Hepatocyte (in vitro differentiated cells): Measurements from ENCODE around the gene TK1. TPM values are rescaled to one million over a fixed set of nuclear protein-coding genes. Genes with fewer than 3 reads are reported as not detected.
"Not testable (repeated sequence)": the region's sequence is repeated elsewhere in the genome, so short reads cannot be mapped to it uniquely, and the experiment has no call there.

ENCODE experiments used
- DNase-seq: peaks from one replicate; pipeline ENCODE4 v3.0.0-alpha.2; 2016; ENCODE audit warnings: low spot score
- H2AFZ ChIP-seq: fragments of 200-600 bp; sonication (generic); 2 replicates; pipeline ENCODE4 v1.6.0; 2016; ENCODE audit warnings: antibody characterized with exemption, mild to moderate bottlenecking
- H3K27ac ChIP-seq: fragments of 200-600 bp; sonication (generic); 2 replicates; pipeline ENCODE4 v1.5.1; 2016; ENCODE audit warnings: mild to moderate bottlenecking
- H3K27me3 ChIP-seq: fragments of 200-600 bp; sonication (generic); 2 replicates; pipeline ENCODE4 v1.6.1; 2016
- H3K36me3 ChIP-seq: fragments of 200-600 bp; sonication (generic); replicated peaks from 2 replicates; pipeline ENCODE4 v1.5.1; 2016; ENCODE audit warnings: low read depth; ENCODE audit not compliant: insufficient read depth
- H3K4me1 ChIP-seq: fragments of 200-600 bp; sonication (generic); 2 replicates; pipeline ENCODE4 v1.5.1; 2016; ENCODE audit warnings: mild to moderate bottlenecking, moderate library complexity; ENCODE audit not compliant: insufficient read depth
- H3K4me2 ChIP-seq: fragments of 200-600 bp; sonication (generic); 2 replicates; pipeline ENCODE4 v1.6.0; 2016
- H3K4me3 ChIP-seq: fragments of 200-600 bp; sonication (generic); 2 replicates; pipeline ENCODE4 v1.5.1; 2016; ENCODE audit warnings: mild to moderate bottlenecking
- H3K79me2 ChIP-seq: fragments of 200-600 bp; sonication (generic); 2 replicates; pipeline ENCODE4 v1.6.0; 2017; ENCODE audit warnings: mild to moderate bottlenecking
- H3K9me2 ChIP-seq: fragments of 200-600 bp; sonication (generic); replicated peaks from 2 replicates; pipeline ENCODE4 v1.6.0; 2017; ENCODE audit warnings: mild to moderate bottlenecking; ENCODE audit not compliant: insufficient read depth
- H3K9me3 ChIP-seq: fragments of 200-600 bp; sonication (generic); 2 replicates; pipeline ENCODE4 v1.5.1; 2016; ENCODE audit warnings: low read depth, mild to moderate bottlenecking
- H4K20me1 ChIP-seq: fragments of 200-600 bp; sonication (generic); 2 replicates; pipeline ENCODE4 v1.6.0; 2016; ENCODE audit warnings: mild to moderate bottlenecking; ENCODE audit not compliant: insufficient read depth, poor library complexity, severe bottlenecking
- CTCF ChIP-seq: fragments of 200-600 bp; sonication (generic); IDR thresholded peaks from 2 replicates; pipeline ENCODE4 v1.5.1; 2016; ENCODE audit warnings: antibody characterized with exemption, mild to moderate bottlenecking; ENCODE audit not compliant: poor library complexity
- EZH2 ChIP-seq: fragments of 200-600 bp; sonication (generic); IDR thresholded peaks from 2 replicates; pipeline ENCODE4 v1.6.1; 2016; ENCODE audit warnings: antibody characterized with exemption, mild to moderate bottlenecking, borderline replicate concordance
- EZH2phosphoT487 ChIP-seq: fragments of 200-600 bp; sonication (generic); IDR thresholded peaks from one replicate; pipeline ENCODE4 v1.6.1; 2018; ENCODE audit warnings: antibody characterized with exemption, mild to moderate bottlenecking, low read depth, moderate library complexity; ENCODE audit not compliant: unreplicated experiment, severe bottlenecking
- WGBS: methylation state at CpG from one replicate; pipeline ENCODE4 v1.1.6; 2016; ENCODE audit warnings: low lambda C conversion rate; ENCODE audit errors: missing lambda C conversion rate; 5-methylcytosine and 5-hydroxymethylcytosine counted together
- polyA plus RNA-seq: library from polyadenylated mRNA; unstranded; fragments of >200 nt; fragmentation: Nextera tagmentation; extraction: Ambion mirVana; gene quantifications from 2 replicates; pipeline ENCODE4 v1.2.1, GENCODE V29; 2016
- total RNA-seq: library from RNA; depleted of rRNA; stranded (reverse); fragments of >200 nt; gene quantifications from 2 replicates; pipeline ENCODE4 v1.2.3, GENCODE V29; 2014

Gene TK1
- total RNA-seq (8.3 and 13.8 TPM in 2 replicates), polyA plus RNA-seq (29.9 and 31.9 TPM in 2 replicates)

- H3K27me3 ChIP-seq: no peaks in the 10 kb centered on the region
- H3K9me3 ChIP-seq: no peaks in the 10 kb centered on the region
- peak; percentile 98 for DNase-seq
- peak within 1 kb of the TSS; percentile 60 for H3K27ac ChIP-seq
- no peaks in the 10 kb centered on the region for H3K9me2 ChIP-seq
- H3K36me3 ChIP-seq: no peaks in the 10 kb centered on the region
- H3K4me2 ChIP-seq: peak within 1 kb of the TSS; percentile 88
- peak within 1 kb of the TSS; percentile 33 for H3K4me3 ChIP-seq
- H2AFZ ChIP-seq: peak within 1 kb of the TSS; percentile 31
- H3K4me1 ChIP-seq: peaks cover 11% of the 10 kb centered on the region
- H3K79me2 ChIP-seq: peaks cover 28% of the 10 kb centered on the region
- no peaks in the 10 kb centered on the region for H4K20me1 ChIP-seq
- 6% methylated on average over 50 of the region's 57 CpGs for WGBS
- TF ChIP-seq CTCF: peak; percentile 99
- no peak for TF ChIP-seq EZH2
- TF ChIP-seq EZH2phosphoT487: no peak
Observed at GRCh38 chr17:78186692-78187595, at the start of gene TK1, which contains the start of gene AFMID. TK1 (minus strand) TSS chr17:78187052; CDS start chr17:78186994, 58 bp downstream. AFMID (plus strand) TSS chr17:78187362; CDS start chr17:78187371, 9 bp downstream.

GRCh38 chr17:78235885-78236284 lies 49.0 kb upstream of the TK1 start:
- H3K36me3 ChIP-seq: no peaks in the 10 kb centered on the region
- H3K27me3 ChIP-seq: peaks cover 20% of the 10 kb centered on the region
- no peak for TF ChIP-seq EZH2phosphoT487
- no peak for TF ChIP-seq CTCF
- TF ChIP-seq EZH2: no peak
- no peaks in the 10 kb centered on the region for H3K9me3 ChIP-seq
- no peak overlapping the region for H3K4me2 ChIP-seq
- DNase-seq: no peak
- no peaks in the 10 kb centered on the region for H3K9me2 ChIP-seq
- no peaks in the 10 kb centered on the region for H4K20me1 ChIP-seq
- no peak overlapping the region for H2AFZ ChIP-seq
- H3K4me1 ChIP-seq: no peaks in the 10 kb centered on the region
- WGBS: 86% methylated on average over 7 of the region's 8 CpGs
- H3K27ac ChIP-seq: no peak overlapping the region
- no peak overlapping the region for H3K4me3 ChIP-seq
- H3K79me2 ChIP-seq: no peaks in the 10 kb centered on the region

GRCh38 chr17:78235022-78235421 lies 48.2 kb upstream of the TK1 start:
- H3K4me3 ChIP-seq, H3K79me2 ChIP-seq, H2AFZ ChIP-seq, H3K4me1 ChIP-seq, H3K27ac ChIP-seq, H3K9me3 ChIP-seq, DNase-seq, H3K4me2 ChIP-seq, H4K20me1 ChIP-seq, H3K9me2 ChIP-seq, H3K36me3 ChIP-seq: not testable (repeated sequence)
- 98% methylated on average over 6 of the region's 6 CpGs for WGBS
- peaks cover 29% of the 10 kb centered on the region for H3K27me3 ChIP-seq

GRCh38 chr17:78234261-78234865 lies 47.5 kb upstream of the TK1 start:
- Histone ChIP-seq H3K27me3 (peaks cover 29% of the 10 kb centered on the region), H3K9me3 (no peaks in the 10 kb centered on the region), H4K20me1 (no peaks in the 10 kb centered on the region), H3K9me2 (no peaks in the 10 kb centered on the region), H3K36me3 (no peaks in the 10 kb centered on the region), H3K4me2 (no peak overlapping the region), H3K4me3 (no peak overlapping the region), H2AFZ (no peak overlapping the region), H3K79me2 (no peaks in the 10 kb centered on the region), H3K4me1 (no peaks in the 10 kb centered on the region), H3K27ac (no peak overlapping the region)
- TF ChIP-seq EZH2phosphoT487 (no peak), EZH2 (no peak), CTCF (no peak)
- WGBS: 91% methylated on average over 17 of the region's 17 CpGs
- no peak for DNase-seq
